ENCODE measurements around the gene BMPR1B.
"Not testable (repeated sequence)": the region's sequence is repeated elsewhere in the genome, so short reads cannot be mapped to it uniquely, and the experiment has no call there.

Gene BMPR1B

GRCh38 chr4:95038791-95039190 lies 281.0 kb downstream of the BMPR1B start:
- DNase-seq (ENCODE audit: low spot score): no peak

- no peak for DNase-seq (ENCODE audit: low spot score)
Measured at GRCh38 chr4:95044324-95044837, 286.6 kb downstream of the BMPR1B start.

GRCh38 chr4:95045429-95045828 lies 287.7 kb downstream of the BMPR1B start:
- DNase-seq (ENCODE audit: low spot score): no peak

- no peak for DNase-seq (ENCODE audit: low spot score)
Measured at GRCh38 chr4:95048296-95048695, 290.5 kb downstream of the BMPR1B start.

- DNase-seq (ENCODE audit: low spot score): peak; percentile 11
Measured at GRCh38 chr4:95049551-95050233, 291.9 kb downstream of the BMPR1B start.

- DNase-seq (ENCODE audit: low spot score): no peak
Measured at GRCh38 chr4:95050980-95051701, 293.4 kb downstream of the BMPR1B start.

- no peak for DNase-seq (ENCODE audit: low spot score)
Measured at GRCh38 chr4:95051702-95052020, 293.9 kb downstream of the BMPR1B start.

- no peak for DNase-seq (ENCODE audit: low spot score)
Measured at GRCh38 chr4:95058991-95059390, 301.2 kb downstream of the BMPR1B start.

GRCh38 chr4:95059663-95060062 lies 301.9 kb downstream of the BMPR1B start:
- peak; percentile 4 for DNase-seq (ENCODE audit: low spot score)

- peak; percentile 9 for DNase-seq (ENCODE audit: low spot score)
Measured at GRCh38 chr4:95061220-95061619, 303.5 kb downstream of the BMPR1B start.

GRCh38 chr4:95061801-95062200 lies 304.0 kb downstream of the BMPR1B start:
- not testable (repeated sequence) for DNase-seq (ENCODE audit: low spot score)

GRCh38 chr4:95066050-95066449 lies 308.3 kb downstream of the BMPR1B start:
- DNase-seq (ENCODE audit: low spot score): no peak

- DNase-seq (ENCODE audit: low spot score): no peak
Measured at GRCh38 chr4:95068401-95068800, 310.6 kb downstream of the BMPR1B start.

GRCh38 chr4:95068818-95069478 lies 311.2 kb downstream of the BMPR1B start:
- no peak for DNase-seq (ENCODE audit: low spot score)

GRCh38 chr4:95071851-95072250 lies 314.1 kb downstream of the BMPR1B start:
- DNase-seq (ENCODE audit: low spot score): no peak

GRCh38 chr4:95073646-95074045 lies 315.9 kb downstream of the BMPR1B start:
- no peak for DNase-seq (ENCODE audit: low spot score)

- no peak for DNase-seq (ENCODE audit: low spot score)
Measured at GRCh38 chr4:95077864-95078263, 320.1 kb downstream of the BMPR1B start.

- no peak for DNase-seq (ENCODE audit: low spot score)
Measured at GRCh38 chr4:95080969-95081368, 323.2 kb downstream of the BMPR1B start.

- no peak for DNase-seq (ENCODE audit: low spot score)
Measured at GRCh38 chr4:95084584-95084983, 326.8 kb downstream of the BMPR1B start.

GRCh38 chr4:95085124-95085833 lies 327.5 kb downstream of the BMPR1B start:
- no peak for DNase-seq (ENCODE audit: low spot score)

- DNase-seq (ENCODE audit: low spot score): no peak
Measured at GRCh38 chr4:95086551-95086950, 328.8 kb downstream of the BMPR1B start.

- DNase-seq (ENCODE audit: low spot score): no peak
Measured at GRCh38 chr4:95087657-95088455, 330.1 kb downstream of the BMPR1B start.
